Natural killer cell (primary cell): ENCODE measurements around the gene ZBTB21. TPM values are rescaled to one million over a fixed set of nuclear protein-coding genes. Genes with fewer than 3 reads are reported as not detected.
"Not testable (repeated sequence)": the region's sequence is repeated elsewhere in the genome, so short reads cannot be mapped to it uniquely, and the experiment has no call there.

Source experiments
- ATAC-seq, 3 donors: fragments of 150-1000 bp in 2 of 3; fragments of 200-7000 bp in 1 of 3; cut with Tn5 transposase; 1 replicate in 1 of 3; 2 replicates in 2 of 3; pipeline ENCODE4 v1.10.0; 2021; ENCODE audit warnings: mild to moderate bottlenecking in 2 of 3, moderate library complexity in 2 of 3
- DNase-seq, 2 donors: peaks; one replicate each; pipeline versions ENCODE4 v3.0.0 to v3.0.0-alpha.2; 2013 to 2021; ENCODE audit warnings: mixed read lengths in 1 of 2
- H3K27ac ChIP-seq: one replicate; pipeline ENCODE4 v1.5.1; 2013; ENCODE audit warnings: mild to moderate bottlenecking, low read length
- H3K27me3 ChIP-seq: one replicate; pipeline ENCODE4 v1.6.1; 2013; ENCODE audit warnings: low read length; ENCODE audit not compliant: control insufficient read depth, insufficient read depth
- H3K36me3 ChIP-seq: one replicate; pipeline ENCODE4 v1.6.1; 2013; ENCODE audit warnings: low read length; ENCODE audit not compliant: control insufficient read depth, insufficient read depth
- H3K4me1 ChIP-seq: one replicate; pipeline ENCODE4 v1.6.1; 2013; ENCODE audit warnings: low read length; ENCODE audit not compliant: control insufficient read depth, insufficient read depth
- H3K4me3 ChIP-seq: one replicate; pipeline ENCODE4 v1.5.1; 2013; ENCODE audit warnings: low read length
- H3K9me3 ChIP-seq: one replicate; pipeline ENCODE4 v1.6.1; 2013; ENCODE audit warnings: low read length; ENCODE audit not compliant: control insufficient read depth, insufficient read depth
- H3K27ac Mint-ChIP-seq, 2 donors: one replicate each; pipeline ENCODE4 v1.8.0; 2022; ENCODE audit warnings: mild to moderate bottlenecking in 2 of 2, mixed read lengths in 2 of 2, moderate library complexity in 1 of 2
- H3K27me3 Mint-ChIP-seq, 2 donors: one replicate each; pipeline ENCODE4 v1.8.0; 2022; ENCODE audit warnings: low read depth in 2 of 2, mixed read lengths in 2 of 2
- H3K36me3 Mint-ChIP-seq: one replicate; pipeline ENCODE4 v1.8.0; 2022; ENCODE audit warnings: mixed read lengths
- H3K4me1 Mint-ChIP-seq, 2 donors: one replicate each; pipeline ENCODE4 v1.8.0; 2022; ENCODE audit warnings: mixed read lengths in 2 of 2
- H3K4me3 Mint-ChIP-seq: one replicate; pipeline ENCODE4 v1.8.0; 2022; ENCODE audit warnings: mild to moderate bottlenecking, moderate library complexity, mixed read lengths
- H3K9me3 Mint-ChIP-seq, 2 donors: one replicate each; pipeline ENCODE4 v1.8.0; 2022; ENCODE audit warnings: mixed read lengths in 2 of 2
- whole genome bisulfite sequencing: methylation state at CpG from one replicate; pipeline ENCODE4 v1.1.7; 2013; ENCODE audit warnings: missing lambda C conversion rate; ENCODE audit not compliant: insufficient coverage; 5-methylcytosine and 5-hydroxymethylcytosine counted together
- intact Hi-C: fragments of 100-400 bp; cut with micrococcal nuclease; formaldehyde crosslinking; loops from one replicate; pipeline ENCODE4 v1.14.2; 2022
- total RNA-seq, 4 donors: library from RNA; stranded (reverse); fragments of 120-200 nt in 1 of 4; gene quantifications; one replicate each; pipeline versions ENCODE4 v1.2.3 to v1.2.4, GENCODE V29; 2013 to 2022
- TF ChIP-seq, protein P1 (sequence below): fragments of 200-600 bp; IDR thresholded peaks from one replicate; pipeline ENCODE4 v1.8.0; 2022; ENCODE audit warnings: antibody characterized with exemption

Gene ZBTB21
- total RNA-seq, 3 donors from 2014 or later (not counting 1 experiment from before 2014, with no cell fraction given) = 78.2 to 113 (median 100) TPM

DNA sequence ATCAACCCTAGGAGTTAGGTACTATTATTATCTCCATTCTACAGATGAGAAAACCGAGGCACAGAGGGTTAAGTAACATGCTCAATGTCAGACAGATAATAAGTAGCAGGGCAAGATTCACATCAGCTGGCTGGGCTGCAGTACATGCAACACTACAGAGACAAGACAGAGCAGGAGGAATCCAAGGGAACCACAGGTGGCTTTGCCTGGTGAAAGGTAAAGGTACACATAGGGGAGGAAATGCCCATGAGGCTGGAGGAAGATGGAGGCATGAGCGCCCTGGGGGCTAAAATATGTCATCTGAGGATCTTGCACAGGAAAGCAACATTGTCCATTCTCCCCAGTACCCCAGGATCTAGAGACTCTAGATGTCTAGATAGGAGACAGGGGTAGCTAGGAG is 8.4 kb downstream of the ZBTB21 start:
- WGBS = 100% methylated on average over 2 of the region's 2 CpGs
- Histone ChIP-seq H3K36me3 (peaks cover 10% of the 10 kb centered on the region), H3K9me3 (no peaks in the 10 kb centered on the region), H3K27me3 (no peaks in the 10 kb centered on the region), H3K27ac (no peak overlapping the region), H3K4me1 (no peaks in the 10 kb centered on the region), H3K4me3 (no peak overlapping the region)
- Mint-ChIP-seq H3K4me1 (peaks cover 0 to 7% of the 10 kb centered on the region in 2 donors), H3K27ac (no peak overlapping the region), H3K27me3 (no peaks in the 10 kb centered on the region), H3K36me3 (no peaks in the 10 kb centered on the region), H3K9me3 (no peaks in the 10 kb centered on the region), H3K4me3 (no peak overlapping the region)
- TF ChIP-seq, protein P1, sequence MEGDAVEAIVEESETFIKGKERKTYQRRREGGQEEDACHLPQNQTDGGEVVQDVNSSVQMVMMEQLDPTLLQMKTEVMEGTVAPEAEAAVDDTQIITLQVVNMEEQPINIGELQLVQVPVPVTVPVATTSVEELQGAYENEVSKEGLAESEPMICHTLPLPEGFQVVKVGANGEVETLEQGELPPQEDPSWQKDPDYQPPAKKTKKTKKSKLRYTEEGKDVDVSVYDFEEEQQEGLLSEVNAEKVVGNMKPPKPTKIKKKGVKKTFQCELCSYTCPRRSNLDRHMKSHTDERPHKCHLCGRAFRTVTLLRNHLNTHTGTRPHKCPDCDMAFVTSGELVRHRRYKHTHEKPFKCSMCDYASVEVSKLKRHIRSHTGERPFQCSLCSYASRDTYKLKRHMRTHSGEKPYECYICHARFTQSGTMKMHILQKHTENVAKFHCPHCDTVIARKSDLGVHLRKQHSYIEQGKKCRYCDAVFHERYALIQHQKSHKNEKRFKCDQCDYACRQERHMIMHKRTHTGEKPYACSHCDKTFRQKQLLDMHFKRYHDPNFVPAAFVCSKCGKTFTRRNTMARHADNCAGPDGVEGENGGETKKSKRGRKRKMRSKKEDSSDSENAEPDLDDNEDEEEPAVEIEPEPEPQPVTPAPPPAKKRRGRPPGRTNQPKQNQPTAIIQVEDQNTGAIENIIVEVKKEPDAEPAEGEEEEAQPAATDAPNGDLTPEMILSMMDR = no peak
- no peak for DNase-seq
- intact Hi-C loops = no loop called here
- ATAC-seq = no peak

DNA sequence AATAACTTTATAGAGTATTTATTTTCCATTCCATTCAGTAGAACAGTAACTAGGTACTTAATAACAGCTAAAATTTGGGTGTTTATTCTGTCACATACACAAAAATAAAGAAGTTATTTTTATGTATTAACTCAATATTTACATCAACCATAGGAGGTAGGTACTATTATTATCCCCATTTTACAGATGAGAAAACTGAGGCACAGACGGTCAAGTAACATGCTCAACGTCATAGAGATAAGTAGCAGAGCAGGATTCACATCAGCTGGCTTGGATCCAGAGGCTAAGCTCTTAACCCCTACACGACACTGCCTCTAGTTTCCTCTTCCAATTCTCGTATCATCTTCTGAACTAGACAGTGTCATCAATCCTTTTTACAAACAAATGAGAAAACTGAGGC is 9.3 kb downstream of the ZBTB21 start:
- no peak overlapping the region for H3K4me3 ChIP-seq
- no peak overlapping the region for H3K27ac ChIP-seq
- no peak overlapping the region for H3K27ac Mint-ChIP-seq
- H3K4me3 Mint-ChIP-seq = no peak overlapping the region
- no peaks in the 10 kb centered on the region for H3K4me1 ChIP-seq
- DNase-seq (no peak), ATAC-seq (no peak)
- H3K36me3 ChIP-seq = peaks cover 12% of the 10 kb centered on the region
- intact Hi-C loops = no loop called here
- no peaks in the 10 kb centered on the region for H3K27me3 ChIP-seq
- no peaks in the 10 kb centered on the region for H3K9me3 Mint-ChIP-seq
- WGBS = 91% methylated on average over 4 of the region's 4 CpGs
- peaks cover under 1% of the 10 kb centered on the region for H3K9me3 ChIP-seq
- peaks cover 0 to 7% of the 10 kb centered on the region in 2 donors for H3K4me1 Mint-ChIP-seq
- TF ChIP-seq, protein P1 = no peak
- no peaks in the 10 kb centered on the region for H3K27me3 Mint-ChIP-seq
- no peaks in the 10 kb centered on the region for H3K36me3 Mint-ChIP-seq

DNA sequence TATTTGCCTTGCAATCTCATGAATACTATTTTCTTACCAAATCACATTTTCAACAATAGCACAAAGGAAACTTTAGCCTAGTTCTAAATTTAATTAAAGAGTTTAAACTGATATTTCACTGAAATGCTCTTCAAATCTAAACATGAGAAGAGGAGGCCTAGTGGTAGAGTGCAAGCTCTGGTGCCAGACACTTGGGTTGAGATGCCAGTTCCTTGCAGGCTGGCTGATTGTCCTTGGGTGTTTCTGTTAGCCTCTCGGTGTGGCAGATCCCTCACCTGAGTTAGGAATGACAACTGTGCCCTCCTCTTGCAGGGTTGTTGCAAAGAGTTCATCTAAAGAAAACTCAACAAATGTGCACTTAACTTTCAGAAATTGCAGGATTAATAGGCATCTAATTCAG is 12.5 kb downstream of the ZBTB21 start:
- peaks cover 4% of the 10 kb centered on the region for H3K9me3 ChIP-seq
- WGBS = 100% methylated on average over 1 of the region's 1 CpG
- H3K4me1 Mint-ChIP-seq = peaks cover 0 to 13% of the 10 kb centered on the region in 2 donors
- intact Hi-C loops = no loop called here
- peaks cover 24% of the 10 kb centered on the region for H3K36me3 ChIP-seq
- ATAC-seq (peak in 1 of 3 donors; percentile 20), DNase-seq (no peak)
- H3K4me1 ChIP-seq = no peaks in the 10 kb centered on the region
- H3K27me3 Mint-ChIP-seq = no peaks in the 10 kb centered on the region
- TF ChIP-seq, protein P1 = no peak
- no peak overlapping the region for H3K4me3 Mint-ChIP-seq
- H3K36me3 Mint-ChIP-seq = peaks cover 2% of the 10 kb centered on the region
- no peaks in the 10 kb centered on the region for H3K27me3 ChIP-seq
- no peak overlapping the region for H3K27ac Mint-ChIP-seq
- H3K4me3 ChIP-seq = no peak overlapping the region
- no peak overlapping the region for H3K27ac ChIP-seq
- H3K9me3 Mint-ChIP-seq = no peaks in the 10 kb centered on the region

DNA sequence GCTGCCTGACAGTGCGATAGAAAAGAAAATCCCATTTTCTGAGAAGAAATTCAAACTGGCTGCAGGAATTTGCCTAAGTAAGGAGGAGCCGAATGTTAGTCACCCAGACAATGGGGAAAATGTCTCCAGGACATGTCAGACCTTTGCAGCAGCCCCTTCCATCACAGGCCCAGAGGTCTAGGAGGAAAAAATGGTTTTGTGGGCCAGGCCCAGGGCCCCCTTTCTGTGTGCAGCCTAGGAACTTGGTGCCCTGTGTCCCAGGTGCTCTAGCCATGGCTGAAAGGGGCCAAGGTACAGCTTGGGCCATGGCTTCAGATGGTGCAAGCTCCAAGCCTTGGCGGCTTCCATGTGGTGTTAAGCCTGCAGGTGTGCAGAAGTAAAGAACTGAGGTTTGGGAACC is 14.6 kb downstream of the ZBTB21 start:
- Histone ChIP-seq H3K9me3 (peaks cover 4% of the 10 kb centered on the region), H3K27me3 (no peaks in the 10 kb centered on the region), H3K4me3 (no peak overlapping the region), H3K27ac (no peak overlapping the region), H3K4me1 (no peaks in the 10 kb centered on the region), H3K36me3 (peaks cover 32% of the 10 kb centered on the region)
- peaks cover 8% of the 10 kb centered on the region for H3K36me3 Mint-ChIP-seq
- no peak for ATAC-seq
- no peaks in the 10 kb centered on the region for H3K9me3 Mint-ChIP-seq
- H3K4me3 Mint-ChIP-seq = no peak overlapping the region
- DNase-seq = no peak
- WGBS = 98% methylated on average over 3 of the region's 3 CpGs
- H3K27me3 Mint-ChIP-seq = no peaks in the 10 kb centered on the region
- TF ChIP-seq, protein P1 = no peak
- intact Hi-C loops = no loop called here
- H3K4me1 Mint-ChIP-seq = peaks cover 0 to 13% of the 10 kb centered on the region in 2 donors
- H3K27ac Mint-ChIP-seq = no peak overlapping the region

DNA sequence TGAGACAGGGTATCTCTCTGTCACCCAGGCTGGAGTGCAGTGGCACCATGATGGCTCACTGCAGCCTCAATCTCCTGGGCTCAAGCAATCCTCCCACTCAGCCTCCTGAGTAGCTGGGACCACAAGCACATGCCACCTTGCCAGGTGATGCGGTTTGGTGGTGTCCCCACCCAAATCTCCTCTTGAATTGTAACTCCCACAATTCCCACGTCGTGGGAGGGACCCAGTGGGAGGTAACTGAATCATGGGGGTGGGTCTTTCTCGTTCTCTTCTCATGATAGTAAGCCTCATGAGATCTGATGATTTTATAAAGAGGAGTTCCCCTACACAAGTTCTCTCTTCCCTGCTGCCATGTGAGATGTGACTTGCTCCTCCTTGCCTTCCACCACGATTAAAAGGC is 15.5 kb downstream of the ZBTB21 start:
- WGBS = 100% methylated on average over 1 of the region's 5 CpGs
- H3K4me3 Mint-ChIP-seq = not testable (repeated sequence)

More for the DNA sequence above, 15.5 kb downstream of the ZBTB21 start:
- H3K27ac ChIP-seq, ATAC-seq, H3K9me3 ChIP-seq, H3K27ac Mint-ChIP-seq, H3K36me3 Mint-ChIP-seq, H3K27me3 ChIP-seq, H3K4me1 ChIP-seq, H3K27me3 Mint-ChIP-seq, intact Hi-C loops, H3K4me1 Mint-ChIP-seq, H3K4me3 ChIP-seq, H3K9me3 Mint-ChIP-seq, DNase-seq: not testable (repeated sequence)
- peaks cover 33% of the 10 kb centered on the region for H3K36me3 ChIP-seq
